ENCODE results near the gene ZNF140. TPM values are rescaled to one million over a fixed set of nuclear protein-coding genes. Genes with fewer than 3 reads are reported as not detected.

The ZNF140 gene
- polyA plus RNA-seq, 2 donors = 9.0 to 12.3 TPM

DNA sequence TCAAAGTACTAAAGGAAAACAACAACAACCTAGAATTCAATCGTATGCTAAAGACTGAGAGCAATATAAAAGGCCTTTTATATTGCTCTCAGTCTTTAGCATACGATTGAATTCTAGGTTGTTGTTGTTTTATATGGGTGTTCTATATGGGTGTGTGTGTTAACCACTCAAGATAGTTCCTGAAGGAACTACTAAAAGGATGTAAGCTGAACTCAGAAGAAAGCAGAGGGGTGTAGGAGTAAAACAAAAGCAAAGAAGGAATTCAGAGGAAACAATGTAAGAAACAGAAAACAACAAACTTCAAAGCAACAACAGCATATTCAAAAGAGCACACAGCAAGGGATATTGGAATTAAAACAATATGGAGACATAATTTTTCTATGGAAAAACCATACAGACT lies 44.0 kb downstream of the ZNF140 start:
- WGBS, 2 donors = 99% methylated on average over 2 of the region's 2 CpGs
- Histone ChIP-seq H3K27ac (ENCODE audit: low read depth in 2 of 2, low read length in 1 of 2) (no peak overlapping the region), H3K4me1 (ENCODE audit: control insufficient read depth in 2 of 2, insufficient read depth in 2 of 2, low read length in 1 of 2) (no peaks in the 10 kb centered on the region), H3K4me3 (ENCODE audit: low read depth in 1 of 2, low read length in 2 of 2) (no peak overlapping the region), H3K36me3 (ENCODE audit: control insufficient read depth in 2 of 2, insufficient read depth in 2 of 2, low read length in 1 of 2) (peaks cover 10 to 16% of the 10 kb centered on the region in 2 donors), H3K9me3 (ENCODE audit: control insufficient read depth in 2 of 2, insufficient read depth in 1 of 2, low read depth in 1 of 2, low read length in 1 of 2) (peaks cover 12 to 20% of the 10 kb centered on the region in 2 donors), H3K27me3 (ENCODE audit: control insufficient read depth in 1 of 2, insufficient read depth in 2 of 2, low read length in 2 of 2) (no peaks in the 10 kb centered on the region)

GRCh38 chr12:133129368-133130037 lies 48.8 kb downstream of the ZNF140 start:
- no peaks in the 10 kb centered on the region for H3K27me3 ChIP-seq (ENCODE audit: control insufficient read depth in 1 of 2, insufficient read depth in 2 of 2, low read length in 2 of 2)
- H3K4me1 ChIP-seq (ENCODE audit: control insufficient read depth in 2 of 2, insufficient read depth in 2 of 2, low read length in 1 of 2) = no peaks in the 10 kb centered on the region
- H3K36me3 ChIP-seq (ENCODE audit: control insufficient read depth in 2 of 2, insufficient read depth in 2 of 2, low read length in 1 of 2) = peaks cover 0 to 3% of the 10 kb centered on the region in 2 donors
- peak overlapping the region; percentile 91 to 95 for H3K27ac ChIP-seq (ENCODE audit: low read depth in 2 of 2, low read length in 1 of 2)
- WGBS, 2 donors = 19 to 22% methylated on average over 26 of the region's 26 CpGs
- peak overlapping the region; percentile 81 to 82 for H3K4me3 ChIP-seq (ENCODE audit: low read depth in 1 of 2, low read length in 2 of 2)
- peaks cover 6 to 14% of the 10 kb centered on the region in 2 donors for H3K9me3 ChIP-seq (ENCODE audit: control insufficient read depth in 2 of 2, insufficient read depth in 1 of 2, low read depth in 1 of 2, low read length in 1 of 2)

DNA sequence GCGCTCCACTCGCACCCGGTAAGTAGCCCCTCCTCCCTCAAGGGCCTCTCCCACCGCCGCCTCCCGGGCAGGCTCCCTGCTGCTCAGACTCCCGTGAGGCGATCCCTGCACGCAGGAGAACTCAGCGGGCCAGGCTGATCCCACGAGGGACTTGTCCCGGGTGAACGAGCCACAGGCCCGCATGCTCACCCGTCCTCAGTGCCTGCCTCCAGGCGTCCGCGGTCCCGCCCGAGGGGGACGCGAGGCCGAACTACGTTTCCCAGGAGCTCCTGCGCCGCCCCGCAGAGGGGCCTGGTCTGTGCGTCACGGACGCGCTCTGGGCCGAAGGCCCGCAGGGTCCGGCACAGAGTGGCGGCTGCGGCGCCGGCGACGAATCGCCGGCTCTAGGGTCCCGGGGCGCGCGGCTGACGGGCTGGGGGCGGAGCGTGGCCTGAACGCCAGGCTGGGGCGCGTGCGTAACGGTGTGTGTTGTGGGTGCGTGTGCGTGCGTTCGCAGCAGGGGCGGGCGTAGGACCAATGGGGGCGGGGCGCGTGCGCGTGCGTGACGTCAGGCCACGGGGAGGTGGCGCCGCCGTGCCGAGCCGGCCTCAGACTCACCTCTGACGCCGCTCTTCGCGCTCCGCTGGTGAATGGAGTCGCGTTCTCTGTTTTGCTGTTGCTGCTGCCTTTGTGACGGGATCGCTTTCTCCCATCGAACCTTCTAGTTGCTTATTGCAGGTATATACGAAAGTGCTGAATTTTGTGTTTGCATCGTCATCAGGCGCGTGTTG lies 49.5 kb downstream of the ZNF140 start, which contains the start of the genes ZNF10 and ZNF891:
ZNF10 (plus strand) TSS at position 590 of the 770 bp plus-strand sequence. CDS start 13,866 bp downstream, outside the sequence.
ZNF891 (minus strand) TSS at position 237 of the 770 bp plus-strand sequence. CDS start 8,356 bp downstream, outside the sequence.
- 0 to 1% methylated on average over 75 to 87 of the region's 87 CpGs for WGBS, 2 donors
- peak within 1 kb of the TSS; percentile 81 to 82 for H3K4me3 ChIP-seq (ENCODE audit: low read depth in 1 of 2, low read length in 2 of 2)
- H3K36me3 ChIP-seq (ENCODE audit: control insufficient read depth in 2 of 2, insufficient read depth in 2 of 2, low read length in 1 of 2) = peaks cover 0 to 6% of the 10 kb centered on the region in 2 donors
- H3K27ac ChIP-seq (ENCODE audit: low read depth in 2 of 2, low read length in 1 of 2) = peak within 1 kb of the TSS; percentile 91 to 95
- H3K4me1 ChIP-seq (ENCODE audit: control insufficient read depth in 2 of 2, insufficient read depth in 2 of 2, low read length in 1 of 2) = no peaks in the 10 kb centered on the region
- H3K27me3 ChIP-seq (ENCODE audit: control insufficient read depth in 1 of 2, insufficient read depth in 2 of 2, low read length in 2 of 2) = no peaks in the 10 kb centered on the region
- peaks cover 6 to 16% of the 10 kb centered on the region in 2 donors for H3K9me3 ChIP-seq (ENCODE audit: control insufficient read depth in 2 of 2, insufficient read depth in 1 of 2, low read depth in 1 of 2, low read length in 1 of 2)

- Histone ChIP-seq H3K27me3 (ENCODE audit: control insufficient read depth in 1 of 2, insufficient read depth in 2 of 2, low read length in 2 of 2) (no peaks in the 10 kb centered on the region), H3K4me1 (ENCODE audit: control insufficient read depth in 2 of 2, insufficient read depth in 2 of 2, low read length in 1 of 2) (no peaks in the 10 kb centered on the region), H3K36me3 (ENCODE audit: control insufficient read depth in 2 of 2, insufficient read depth in 2 of 2, low read length in 1 of 2) (peaks cover 2 to 8% of the 10 kb centered on the region in 2 donors), H3K27ac (ENCODE audit: low read depth in 2 of 2, low read length in 1 of 2) (peak overlapping the region; percentile 91 to 95), H3K4me3 (ENCODE audit: low read depth in 1 of 2, low read length in 2 of 2) (peak overlapping the region; percentile 81 to 82), H3K9me3 (ENCODE audit: control insufficient read depth in 2 of 2, insufficient read depth in 1 of 2, low read depth in 1 of 2, low read length in 1 of 2) (peaks cover 4 to 17% of the 10 kb centered on the region in 2 donors)
- 0 to 1% methylated on average over 17 of the region's 17 CpGs for WGBS, 2 donors
Observed at GRCh38 chr12:133130808-133131128, 50.0 kb downstream of the ZNF140 start.

- H3K27me3 ChIP-seq (ENCODE audit: control insufficient read depth in 1 of 2, insufficient read depth in 2 of 2, low read length in 2 of 2) = no peaks in the 10 kb centered on the region
- WGBS, 2 donors = 95 to 98% methylated on average over 2 of the region's 2 CpGs
- no peak overlapping the region for H3K27ac ChIP-seq (ENCODE audit: low read depth in 2 of 2, low read length in 1 of 2)
- H3K36me3 ChIP-seq (ENCODE audit: control insufficient read depth in 2 of 2, insufficient read depth in 2 of 2, low read length in 1 of 2) = peaks cover 14 to 15% of the 10 kb centered on the region in 2 donors
- no peak overlapping the region for H3K4me3 ChIP-seq (ENCODE audit: low read depth in 1 of 2, low read length in 2 of 2)
- H3K4me1 ChIP-seq (ENCODE audit: control insufficient read depth in 2 of 2, insufficient read depth in 2 of 2, low read length in 1 of 2) = no peaks in the 10 kb centered on the region
- peaks cover 9 to 26% of the 10 kb centered on the region in 2 donors for H3K9me3 ChIP-seq (ENCODE audit: control insufficient read depth in 2 of 2, insufficient read depth in 1 of 2, low read depth in 1 of 2, low read length in 1 of 2)
Observed at GRCh38 chr12:133135747-133136146, 55.0 kb downstream of the ZNF140 start.

- WGBS, 2 donors = 95 to 98% methylated on average over 2 of the region's 2 CpGs
- no peak overlapping the region for H3K4me3 ChIP-seq (ENCODE audit: low read depth in 1 of 2, low read length in 2 of 2)
- H3K36me3 ChIP-seq (ENCODE audit: control insufficient read depth in 2 of 2, insufficient read depth in 2 of 2, low read length in 1 of 2) = peaks cover 5 to 15% of the 10 kb centered on the region in 2 donors
- no peak overlapping the region for H3K27ac ChIP-seq (ENCODE audit: low read depth in 2 of 2, low read length in 1 of 2)
- peaks cover 5 to 33% of the 10 kb centered on the region in 2 donors for H3K9me3 ChIP-seq (ENCODE audit: control insufficient read depth in 2 of 2, insufficient read depth in 1 of 2, low read depth in 1 of 2, low read length in 1 of 2)
- no peaks in the 10 kb centered on the region for H3K27me3 ChIP-seq (ENCODE audit: control insufficient read depth in 1 of 2, insufficient read depth in 2 of 2, low read length in 2 of 2)
- no peaks in the 10 kb centered on the region for H3K4me1 ChIP-seq (ENCODE audit: control insufficient read depth in 2 of 2, insufficient read depth in 2 of 2, low read length in 1 of 2)
Observed at GRCh38 chr12:133145981-133146380, 65.3 kb downstream of the ZNF140 start.

DNA sequence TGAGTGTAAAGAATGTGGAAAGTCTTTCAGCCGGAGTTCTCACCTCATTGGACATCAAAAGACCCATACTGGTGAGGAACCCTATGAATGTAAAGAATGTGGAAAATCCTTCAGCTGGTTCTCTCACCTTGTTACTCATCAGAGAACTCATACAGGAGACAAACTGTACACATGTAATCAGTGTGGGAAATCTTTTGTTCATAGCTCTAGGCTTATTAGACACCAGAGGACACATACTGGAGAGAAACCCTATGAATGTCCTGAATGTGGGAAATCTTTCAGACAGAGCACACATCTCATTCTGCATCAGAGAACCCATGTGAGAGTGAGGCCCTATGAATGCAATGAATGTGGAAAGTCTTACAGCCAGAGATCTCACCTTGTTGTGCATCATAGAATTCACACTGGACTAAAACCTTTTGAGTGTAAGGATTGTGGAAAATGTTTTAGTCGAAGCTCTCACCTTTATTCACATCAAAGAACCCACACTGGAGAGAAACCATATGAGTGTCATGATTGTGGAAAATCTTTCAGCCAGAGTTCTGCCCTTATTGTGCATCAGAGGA lies 75.5 kb downstream of the ZNF140 start:
- peaks cover 16 to 17% of the 10 kb centered on the region in 2 donors for H3K9me3 ChIP-seq (ENCODE audit: control insufficient read depth in 2 of 2, insufficient read depth in 1 of 2, low read depth in 1 of 2, low read length in 1 of 2)

More for the DNA sequence above, 75.5 kb downstream of the ZNF140 start:
- Histone ChIP-seq H3K4me1 (ENCODE audit: control insufficient read depth in 2 of 2, insufficient read depth in 2 of 2, low read length in 1 of 2) (no peaks in the 10 kb centered on the region), H3K4me3 (ENCODE audit: low read depth in 1 of 2, low read length in 2 of 2) (no peak overlapping the region), H3K27me3 (ENCODE audit: control insufficient read depth in 1 of 2, insufficient read depth in 2 of 2, low read length in 2 of 2) (no peaks in the 10 kb centered on the region), H3K36me3 (ENCODE audit: control insufficient read depth in 2 of 2, insufficient read depth in 2 of 2, low read length in 1 of 2) (peaks cover 13 to 23% of the 10 kb centered on the region in 2 donors), H3K27ac (ENCODE audit: low read depth in 2 of 2, low read length in 1 of 2) (no peak overlapping the region)
- 92 to 96% methylated on average over 2 of the region's 2 CpGs for WGBS, 2 donors

Other genes starting within 250 kb of the ZNF140 start
- 10 to 100 TPM; 20.4 to 30.2 TPM for gene CHFR, start 193.3 kb upstream of the ZNF140 start, polyA plus RNA-seq
- 1 to 10 TPM; 1.9 to 4.3 TPM for gene ZNF605, start 124.6 kb upstream of the ZNF140 start, polyA plus RNA-seq
- gene ZNF26, start 94.6 kb upstream of the ZNF140 start, polyA plus RNA-seq = 1 to 10 TPM; 2.8 to 3.4 TPM
- gene ZNF84, start 43.4 kb upstream of the ZNF140 start, polyA plus RNA-seq = 1 to 10 TPM; 5.1 to 8.2 TPM
- under 1 TPM; 0.26 to 0.75 TPM for gene ZNF891, start 49.4 kb downstream of the ZNF140 start, polyA plus RNA-seq
- gene ZNF10, start 49.7 kb downstream of the ZNF140 start, polyA plus RNA-seq = 1 to 10 TPM; 3.0 to 5.5 TPM
- gene ZNF268, start 100.6 kb downstream of the ZNF140 start, polyA plus RNA-seq = 1 to 10 TPM; 3.3 to 6.2 TPM
- gene ANHX, start 155.0 kb downstream of the ZNF140 start, polyA plus RNA-seq = not detected